GM19025 (cell line): ENCODE results near the gene QRFP.

Source experiments
- ATAC-seq: cut with Tn5 transposase; IDR thresholded peaks from one replicate; pipeline ENCODE4 v1.9.1; 2021; ENCODE audit warnings: mild to moderate bottlenecking, low read depth, moderate library complexity; ENCODE audit not compliant: unreplicated experiment

Gene QRFP

GRCh38 chr9:130896233-130897014 is at the start of gene QRFP:
TSS of gene QRFP (minus strand) at chr9:130896812. CDS start at chr9:130893838, 2,974 bp downstream.
- ATAC-seq = no peak

GRCh38 chr9:130945173-130945572 is 48.6 kb upstream of the QRFP start:
- ATAC-seq = no peak

GRCh38 chr9:130944510-130945058 is 48.0 kb upstream of the QRFP start:
- no peak for ATAC-seq

GRCh38 chr9:130943777-130944176 is 47.2 kb upstream of the QRFP start:
- ATAC-seq = no peak

- no peak for ATAC-seq
These were observed 46.6 kb upstream of the QRFP start for GRCh38 chr9:130943221-130943620.

- ATAC-seq = no peak
These were observed 46.1 kb upstream of the QRFP start for GRCh38 chr9:130942679-130943078.

GRCh38 chr9:130942084-130942483 is 45.5 kb upstream of the QRFP start:
- no peak for ATAC-seq

GRCh38 chr9:130940693-130941576 is 44.3 kb upstream of the QRFP start:
- ATAC-seq = no peak

GRCh38 chr9:130940027-130940549 is 43.5 kb upstream of the QRFP start:
- ATAC-seq = no peak

- ATAC-seq = no peak
These were observed 42.9 kb upstream of the QRFP start for GRCh38 chr9:130939405-130940026.

GRCh38 chr9:130938652-130939404 is 42.2 kb upstream of the QRFP start, which contains the start of gene FIBCD1:
TSS of gene FIBCD1 (minus strand) at chr9:130939247. CDS start at chr9:130938607, 640 bp downstream.
- ATAC-seq = no peak

- no peak for ATAC-seq
These were observed 41.6 kb upstream of the QRFP start for GRCh38 chr9:130938184-130938651.

- no peak for ATAC-seq
These were observed 40.8 kb upstream of the QRFP start for GRCh38 chr9:130937146-130938076.

- ATAC-seq = no peak
These were observed 39.9 kb upstream of the QRFP start for GRCh38 chr9:130936285-130937117.

- no peak for ATAC-seq
These were observed 39.1 kb upstream of the QRFP start for GRCh38 chr9:130935648-130936271.

- ATAC-seq = no peak
These were observed 38.4 kb upstream of the QRFP start for GRCh38 chr9:130934702-130935647.
